ENCODE data around the gene MORN1.
"Not testable (repeated sequence)": the region's sequence is repeated elsewhere in the genome, so short reads cannot be mapped to it uniquely, and the experiment has no call there.

The MORN1 gene

GRCh38 chr1:2330519-2331199 is 60.7 kb downstream of the MORN1 start:
- H3K4me2 ChIP-seq (ENCODE audit: low read length) = no peak overlapping the region
- TF ChIP-seq CTCF (IDR thresholded peaks at IDR 0.05) = no peak
- no peak overlapping the region for H3K9ac ChIP-seq
- no peaks in the 10 kb centered on the region for H3K9me3 ChIP-seq (ENCODE audit: control insufficient read depth, low read length)
- H3K27me3 ChIP-seq (ENCODE audit: control insufficient read depth, insufficient read depth, low read length) = no peaks in the 10 kb centered on the region
- no peaks in the 10 kb centered on the region for H3K36me3 ChIP-seq (ENCODE audit: control insufficient read depth, insufficient read depth, low read length)
- no peaks in the 10 kb centered on the region for H3K4me1 ChIP-seq
- H3K4me3 ChIP-seq (ENCODE audit: low read depth, low read length) = no peak overlapping the region
- H3K79me2 ChIP-seq = no peaks in the 10 kb centered on the region
- H2AFZ ChIP-seq = no peak overlapping the region
- no peak overlapping the region for H3K27ac ChIP-seq

GRCh38 chr1:2330035-2330434 is 61.3 kb downstream of the MORN1 start:
- Histone ChIP-seq H3K36me3 (ENCODE audit: control insufficient read depth, insufficient read depth, low read length) (no peaks in the 10 kb centered on the region), H3K4me2 (ENCODE audit: low read length) (no peak overlapping the region), H3K4me3 (ENCODE audit: low read depth, low read length) (no peak overlapping the region), H3K27ac (no peak overlapping the region), H2AFZ (no peak overlapping the region), H3K9me3 (ENCODE audit: control insufficient read depth, low read length) (no peaks in the 10 kb centered on the region), H3K4me1 (no peaks in the 10 kb centered on the region), H3K27me3 (ENCODE audit: control insufficient read depth, insufficient read depth, low read length) (no peaks in the 10 kb centered on the region), H3K9ac (no peak overlapping the region), H3K79me2 (no peaks in the 10 kb centered on the region)
- TF ChIP-seq CTCF (IDR thresholded peaks at IDR 0.05) = no peak

- Histone ChIP-seq H3K79me2 (no peaks in the 10 kb centered on the region), H3K27me3 (ENCODE audit: control insufficient read depth, insufficient read depth, low read length) (no peaks in the 10 kb centered on the region), H3K9ac (no peak overlapping the region), H3K4me1 (no peaks in the 10 kb centered on the region), H3K4me3 (ENCODE audit: low read depth, low read length) (no peak overlapping the region), H2AFZ (no peak overlapping the region), H3K27ac (no peak overlapping the region), H3K4me2 (ENCODE audit: low read length) (no peak overlapping the region), H3K9me3 (ENCODE audit: control insufficient read depth, low read length) (no peaks in the 10 kb centered on the region), H3K36me3 (ENCODE audit: control insufficient read depth, insufficient read depth, low read length) (no peaks in the 10 kb centered on the region)
- TF ChIP-seq CTCF (IDR thresholded peaks at IDR 0.05) = no peak
Measured at GRCh38 chr1:2328676-2329455, 62.5 kb downstream of the MORN1 start.

- no peak overlapping the region for H3K9ac ChIP-seq
- no peak overlapping the region for H3K4me2 ChIP-seq (ENCODE audit: low read length)
- no peak overlapping the region for H3K4me3 ChIP-seq (ENCODE audit: low read depth, low read length)
- no peaks in the 10 kb centered on the region for H3K9me3 ChIP-seq (ENCODE audit: control insufficient read depth, low read length)
- no peaks in the 10 kb centered on the region for H3K4me1 ChIP-seq
- no peaks in the 10 kb centered on the region for H3K36me3 ChIP-seq (ENCODE audit: control insufficient read depth, insufficient read depth, low read length)
- H3K27me3 ChIP-seq (ENCODE audit: control insufficient read depth, insufficient read depth, low read length) = no peaks in the 10 kb centered on the region
- no peaks in the 10 kb centered on the region for H3K79me2 ChIP-seq
- no peak for TF ChIP-seq CTCF (IDR thresholded peaks at IDR 0.05)
- no peak overlapping the region for H3K27ac ChIP-seq
- H2AFZ ChIP-seq = no peak overlapping the region
Measured at GRCh38 chr1:2327841-2328240, 63.5 kb downstream of the MORN1 start.

- H3K27me3 ChIP-seq (ENCODE audit: control insufficient read depth, insufficient read depth, low read length); H3K4me2 ChIP-seq (ENCODE audit: low read length); H3K36me3 ChIP-seq (ENCODE audit: control insufficient read depth, insufficient read depth, low read length); H2AFZ ChIP-seq; H3K27ac ChIP-seq; H3K9ac ChIP-seq; H3K79me2 ChIP-seq; H3K4me1 ChIP-seq; H3K9me3 ChIP-seq (ENCODE audit: control insufficient read depth, low read length); H3K4me3 ChIP-seq (ENCODE audit: low read depth, low read length): not testable (repeated sequence)
Measured at GRCh38 chr1:2327162-2327561, 64.2 kb downstream of the MORN1 start.

All from parathyroid adenoma (tissue), 2 donors.